Mononuclear cell (primary cell): ENCODE results near the gene NEDD8. TPM values are rescaled to one million over a fixed set of nuclear protein-coding genes. Genes with fewer than 3 reads are reported as not detected.
"Not testable (repeated sequence)": the region's sequence is repeated elsewhere in the genome, so short reads cannot be mapped to it uniquely, and the experiment has no call there.

Experiments used
- H3K27me3 ChIP-seq: 2 replicates; pipeline ENCODE4 v1.6.0; 2011; ENCODE audit warnings: low read length, control low read depth; ENCODE audit not compliant: insufficient read depth
- H3K4me1 ChIP-seq: 2 replicates; pipeline ENCODE4 v1.5.1; 2011; ENCODE audit warnings: mild to moderate bottlenecking, low read length, control low read depth; ENCODE audit not compliant: insufficient read depth
- H3K4me3 ChIP-seq: 2 replicates; pipeline ENCODE4 v1.5.1; 2011; ENCODE audit warnings: mild to moderate bottlenecking, low read length, moderate library complexity
- H3K9me3 ChIP-seq: 2 replicates; pipeline ENCODE4 v1.5.1; 2011; ENCODE audit warnings: low read depth, mild to moderate bottlenecking, control low read depth, low read length
- total RNA-seq: library from RNA; depleted of rRNA; stranded (reverse); fragments of >200 nt; gene quantifications from one replicate; pipeline ENCODE4 v1.2.3, GENCODE V29; 2012

NEDD8 gene
- total RNA-seq, 1 donor = 51.2 TPM

GRCh38 chr14:24228902-24229301 is 3.3 kb downstream of the NEDD8 start:
- no peaks in the 10 kb centered on the region for H3K27me3 ChIP-seq
- H3K4me3 ChIP-seq = no peak overlapping the region
- no peaks in the 10 kb centered on the region for H3K9me3 ChIP-seq
- H3K4me1 ChIP-seq = peaks cover 26% of the 10 kb centered on the region

GRCh38 chr14:24226473-24226872 is 5.7 kb downstream of the NEDD8 start:
- no peak overlapping the region for H3K4me3 ChIP-seq
- H3K9me3 ChIP-seq = no peaks in the 10 kb centered on the region
- peaks cover 10% of the 10 kb centered on the region for H3K4me1 ChIP-seq
- no peaks in the 10 kb centered on the region for H3K27me3 ChIP-seq

- no peaks in the 10 kb centered on the region for H3K27me3 ChIP-seq
- H3K4me1 ChIP-seq = no peaks in the 10 kb centered on the region
- no peak overlapping the region for H3K4me3 ChIP-seq
- no peaks in the 10 kb centered on the region for H3K9me3 ChIP-seq
Observed at GRCh38 chr14:24224618-24225071, 7.5 kb downstream of the NEDD8 start.

- not testable (repeated sequence) for H3K4me3 ChIP-seq, H3K27me3 ChIP-seq, H3K4me1 ChIP-seq, H3K9me3 ChIP-seq
Observed at GRCh38 chr14:24222987-24223386, 9.2 kb downstream of the NEDD8 start.

GRCh38 chr14:24219521-24219920 is 12.6 kb downstream of the NEDD8 start:
- Histone ChIP-seq H3K27me3 (no peaks in the 10 kb centered on the region), H3K4me1 (peaks cover 18% of the 10 kb centered on the region), H3K9me3 (no peaks in the 10 kb centered on the region), H3K4me3 (no peak overlapping the region)

GRCh38 chr14:24219080-24219479 is 13.1 kb downstream of the NEDD8 start:
- H3K9me3 ChIP-seq = no peaks in the 10 kb centered on the region
- no peaks in the 10 kb centered on the region for H3K27me3 ChIP-seq
- no peak overlapping the region for H3K4me3 ChIP-seq
- peaks cover 22% of the 10 kb centered on the region for H3K4me1 ChIP-seq

- H3K4me1 ChIP-seq = peaks cover 38% of the 10 kb centered on the region
- not testable (repeated sequence) for H3K4me3 ChIP-seq, H3K27me3 ChIP-seq, H3K9me3 ChIP-seq
Observed at GRCh38 chr14:24216876-24217275, 15.3 kb downstream of the NEDD8 start.

- no peaks in the 10 kb centered on the region for H3K27me3 ChIP-seq
- no peak overlapping the region for H3K4me3 ChIP-seq
- H3K4me1 ChIP-seq = peaks cover 42% of the 10 kb centered on the region
- no peaks in the 10 kb centered on the region for H3K9me3 ChIP-seq
Observed at GRCh38 chr14:24216345-24216699, 15.8 kb downstream of the NEDD8 start.

GRCh38 chr14:24215495-24216344 is 16.4 kb downstream of the NEDD8 start, which contains the start of gene MDP1:
TSS of gene MDP1 (minus strand) at chr14:24216066. CDS start at chr14:24215955, 111 bp downstream.
- no peaks in the 10 kb centered on the region for H3K27me3 ChIP-seq
- H3K4me3 ChIP-seq = peak within 1 kb of the TSS; percentile 87
- H3K9me3 ChIP-seq = no peaks in the 10 kb centered on the region
- peaks cover 47% of the 10 kb centered on the region for H3K4me1 ChIP-seq

- Histone ChIP-seq H3K9me3 (no peaks in the 10 kb centered on the region), H3K4me1 (peaks cover 57% of the 10 kb centered on the region), H3K4me3 (no peak overlapping the region), H3K27me3 (no peaks in the 10 kb centered on the region)
Observed at GRCh38 chr14:24213866-24214662, 18.1 kb downstream of the NEDD8 start.

- H3K9me3 ChIP-seq = no peaks in the 10 kb centered on the region
- no peaks in the 10 kb centered on the region for H3K27me3 ChIP-seq
- peak within 1 kb of the TSS; percentile 85 for H3K4me3 ChIP-seq
- peaks cover 57% of the 10 kb centered on the region for H3K4me1 ChIP-seq
Observed at GRCh38 chr14:24212924-24213865, 19.0 kb downstream of the NEDD8 start, which contains the start of gene CHMP4A. TSS of gene CHMP4A (minus strand) at chr14:24213488. CDS start at chr14:24213439, 49 bp downstream.

- no peak overlapping the region for H3K4me3 ChIP-seq
- no peaks in the 10 kb centered on the region for H3K27me3 ChIP-seq
- peaks cover 62% of the 10 kb centered on the region for H3K4me1 ChIP-seq
- no peaks in the 10 kb centered on the region for H3K9me3 ChIP-seq
Observed at GRCh38 chr14:24211311-24211710, 20.9 kb downstream of the NEDD8 start.

GRCh38 chr14:24207625-24208024 is 24.5 kb downstream of the NEDD8 start:
- Histone ChIP-seq H3K4me3 (no peak overlapping the region), H3K9me3 (no peaks in the 10 kb centered on the region), H3K4me1 (peaks cover 34% of the 10 kb centered on the region), H3K27me3 (no peaks in the 10 kb centered on the region)

GRCh38 chr14:24207104-24207551 is 25.0 kb downstream of the NEDD8 start:
- Histone ChIP-seq H3K27me3 (no peaks in the 10 kb centered on the region), H3K4me1 (peaks cover 29% of the 10 kb centered on the region), H3K4me3 (no peak overlapping the region), H3K9me3 (no peaks in the 10 kb centered on the region)
